HG02678 (cell line): ENCODE data around the gene CALU.

Experiments
- ATAC-seq: cut with Tn5 transposase; IDR thresholded peaks from one replicate; pipeline ENCODE4 v1.9.1; 2021; ENCODE audit warnings: mild to moderate bottlenecking, moderate library complexity; ENCODE audit not compliant: unreplicated experiment

Gene CALU

DNA sequence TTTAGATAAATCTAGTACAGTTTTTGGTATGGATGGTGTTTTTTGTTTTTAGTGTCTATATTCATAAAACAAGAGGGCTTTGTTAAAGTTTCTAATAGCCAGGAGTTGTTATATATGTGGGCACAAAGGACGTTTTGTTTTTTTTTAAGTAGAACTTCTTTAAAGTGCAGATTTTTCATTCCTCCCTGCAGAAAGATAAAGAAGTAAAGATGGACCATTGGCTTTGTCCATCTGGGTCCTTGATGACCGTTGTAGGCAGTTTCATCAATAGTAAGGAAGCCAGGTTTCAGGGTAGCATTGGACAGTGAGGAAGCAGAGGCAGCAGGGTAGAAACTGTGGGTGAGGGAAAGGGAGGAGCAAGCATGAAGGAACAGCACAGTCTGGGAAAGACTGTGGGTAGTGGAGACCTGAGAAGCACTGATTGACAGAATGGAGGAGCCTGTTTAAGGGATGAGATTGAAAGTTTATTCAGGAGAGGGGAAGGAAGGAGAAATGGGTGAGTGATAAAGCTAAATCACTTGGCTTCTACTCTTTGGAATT is 5.3 kb downstream of the CALU start:
- no peak for ATAC-seq

DNA sequence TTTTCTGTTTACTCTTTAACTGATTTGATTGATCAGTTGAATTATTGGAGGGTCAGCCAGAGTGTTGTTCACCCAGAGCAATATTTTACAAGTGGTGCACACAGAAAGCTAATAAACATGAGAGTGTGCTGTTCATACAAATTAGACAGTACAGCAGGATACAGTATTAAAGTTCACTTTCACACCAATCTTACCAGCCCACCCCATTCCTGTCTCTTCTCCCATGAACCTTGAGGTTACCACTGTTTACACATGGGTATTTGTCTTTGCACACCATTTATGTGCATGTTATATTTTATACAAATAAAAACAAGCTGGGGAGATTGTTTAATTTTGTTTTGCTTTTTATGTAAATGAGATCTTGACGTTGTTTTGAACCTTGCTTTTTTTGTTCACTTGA is 6.5 kb downstream of the CALU start:
- ATAC-seq: no peak

GRCh38 chr7:128747327-128748079 is 8.3 kb downstream of the CALU start:
- no peak for ATAC-seq

DNA sequence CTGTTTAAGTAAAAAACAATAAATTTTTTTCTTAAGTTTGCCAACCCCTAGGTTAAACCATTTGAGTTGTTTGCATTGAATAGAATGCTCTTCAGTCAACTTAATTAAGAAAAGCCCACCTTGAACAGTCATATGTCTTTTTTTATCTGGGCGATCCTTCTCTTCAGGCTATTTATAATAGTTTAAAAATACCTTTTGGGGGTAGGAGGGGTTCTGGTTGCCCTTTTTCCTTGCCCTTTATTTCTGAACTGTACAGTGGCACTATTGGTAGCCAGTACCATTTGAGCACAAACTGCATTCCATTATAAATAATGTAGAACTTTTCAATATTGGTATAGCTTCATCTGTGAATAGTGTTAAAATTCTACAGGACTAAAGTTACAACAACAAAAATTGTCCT is 13.1 kb downstream of the CALU start:
- ATAC-seq: no peak

DNA sequence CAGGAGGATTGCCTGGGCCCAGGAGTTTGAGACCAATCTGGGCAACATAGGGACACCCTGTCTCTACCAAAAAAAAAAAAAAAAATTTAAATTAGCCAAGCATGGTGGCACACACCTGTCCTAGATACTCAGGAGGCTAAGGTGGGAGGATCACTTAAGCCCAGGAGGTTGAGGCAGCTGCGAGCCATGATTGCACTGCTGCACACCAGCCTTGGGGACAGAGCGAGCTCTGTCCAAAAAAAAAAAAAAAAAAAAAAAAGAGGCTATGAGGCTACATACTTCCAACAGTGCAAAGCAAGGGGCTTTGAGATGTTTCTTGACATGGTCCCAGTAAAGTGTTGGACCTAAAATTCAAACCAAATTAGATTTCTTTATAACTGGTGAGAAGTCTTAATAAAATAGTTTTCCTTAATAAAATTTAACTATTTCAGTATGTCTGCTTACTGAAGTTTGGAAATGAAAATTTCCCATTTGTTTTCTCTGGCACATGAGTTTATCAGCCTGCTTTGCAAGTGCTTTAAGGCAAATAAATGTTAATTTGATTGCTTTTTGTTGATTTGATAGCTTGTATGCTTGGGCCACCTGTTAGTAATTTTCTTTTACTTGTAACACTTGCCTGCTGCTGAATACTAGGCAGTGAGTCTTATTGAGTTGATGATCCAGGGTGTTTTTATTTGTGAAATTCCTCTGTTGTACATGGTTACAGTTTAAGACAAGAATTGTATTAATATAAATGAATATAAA is 16.1 kb downstream of the CALU start:
- ATAC-seq: no peak

- no peak for ATAC-seq
These were observed 16.8 kb downstream of the CALU start for GRCh38 chr7:128755819-128756476.

DNA sequence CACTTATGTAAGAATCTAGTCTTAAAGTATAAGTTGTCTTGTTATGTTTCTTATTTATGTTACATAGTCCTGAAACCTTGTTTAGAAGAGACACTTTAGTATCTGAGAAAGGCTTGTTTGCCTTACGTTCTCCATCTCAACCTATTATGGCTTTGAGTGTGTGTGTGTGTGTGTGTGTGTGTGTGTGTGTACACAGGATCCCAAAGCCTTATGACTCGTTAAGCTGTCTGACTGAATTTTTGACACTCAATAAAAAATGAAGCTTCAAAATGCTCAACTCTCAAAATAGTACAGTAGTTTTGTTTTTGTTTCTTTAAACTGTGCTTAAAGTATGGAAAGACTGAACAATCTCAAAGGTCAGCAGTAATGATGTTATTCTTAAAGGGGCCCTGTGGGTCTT is 18.0 kb downstream of the CALU start:
- no peak for ATAC-seq

GRCh38 chr7:128758553-128758952 is 19.4 kb downstream of the CALU start:
- ATAC-seq: no peak

DNA sequence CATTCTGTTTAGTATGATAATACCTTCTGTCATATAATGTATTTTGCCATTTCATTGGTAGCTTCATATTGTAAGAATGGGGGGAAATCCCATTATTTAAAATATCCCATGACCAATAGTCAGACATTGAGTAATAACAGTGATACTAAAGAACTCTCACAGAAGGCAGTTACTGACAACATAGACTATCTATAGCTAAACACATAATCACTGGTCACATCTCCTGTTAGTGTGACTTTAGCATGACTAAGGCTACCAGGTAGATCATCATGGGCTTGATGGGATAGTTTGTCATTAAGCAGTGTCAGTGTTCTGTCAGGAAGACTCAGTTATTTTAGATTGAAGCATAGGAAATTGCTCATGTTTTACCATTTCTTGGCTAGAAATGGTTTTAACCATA is 20.1 kb downstream of the CALU start:
- no peak for ATAC-seq

DNA sequence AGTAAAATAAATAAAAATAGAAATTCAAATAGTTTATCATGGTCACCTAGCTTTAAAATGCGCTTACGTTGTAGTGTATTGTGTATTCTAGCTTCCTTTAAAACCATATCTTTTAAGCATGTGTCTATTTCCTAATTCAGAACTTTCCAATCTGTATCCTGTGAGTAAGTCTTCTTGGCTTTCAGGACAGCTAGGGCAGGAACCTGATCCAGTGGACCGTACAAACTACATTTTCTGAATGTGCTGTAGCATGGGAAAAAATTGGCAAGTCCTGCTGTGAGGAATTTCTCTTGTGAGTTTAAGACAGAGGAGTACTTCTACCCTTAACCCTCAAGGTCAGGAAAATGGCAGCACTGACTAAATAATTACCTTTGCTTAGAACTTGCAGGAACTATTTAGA is 24.4 kb downstream of the CALU start:
- no peak for ATAC-seq

DNA sequence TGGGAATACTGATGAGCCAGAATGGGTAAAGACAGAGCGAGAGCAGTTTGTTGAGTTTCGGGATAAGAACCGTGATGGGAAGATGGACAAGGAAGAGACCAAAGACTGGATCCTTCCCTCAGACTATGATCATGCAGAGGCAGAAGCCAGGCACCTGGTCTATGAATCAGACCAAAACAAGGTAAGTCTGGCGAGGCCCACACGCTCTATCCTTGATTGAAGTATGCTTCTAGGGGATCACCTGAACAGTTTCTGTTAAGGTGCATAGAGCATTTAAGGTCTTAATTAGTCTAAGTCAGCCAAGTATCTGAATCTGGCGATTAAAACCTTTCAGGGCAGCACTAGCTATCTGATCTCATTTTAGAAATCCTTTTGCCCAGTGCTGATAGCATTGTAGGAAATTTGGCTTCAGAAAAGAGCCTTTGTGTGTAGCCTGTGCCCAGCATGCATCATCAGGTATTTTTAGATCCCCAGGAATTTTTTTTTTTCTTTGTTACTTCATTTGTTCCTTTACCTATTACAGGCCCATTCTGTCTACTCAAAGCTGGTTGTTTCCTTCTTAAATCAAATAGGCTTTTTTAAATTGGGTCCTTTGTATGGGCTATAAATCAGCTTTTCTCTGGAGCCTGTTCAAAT is 28.4 kb downstream of the CALU start:
- no peak for ATAC-seq

GRCh38 chr7:128770233-128770632 is 31.1 kb downstream of the CALU start:
- ATAC-seq: no peak

DNA sequence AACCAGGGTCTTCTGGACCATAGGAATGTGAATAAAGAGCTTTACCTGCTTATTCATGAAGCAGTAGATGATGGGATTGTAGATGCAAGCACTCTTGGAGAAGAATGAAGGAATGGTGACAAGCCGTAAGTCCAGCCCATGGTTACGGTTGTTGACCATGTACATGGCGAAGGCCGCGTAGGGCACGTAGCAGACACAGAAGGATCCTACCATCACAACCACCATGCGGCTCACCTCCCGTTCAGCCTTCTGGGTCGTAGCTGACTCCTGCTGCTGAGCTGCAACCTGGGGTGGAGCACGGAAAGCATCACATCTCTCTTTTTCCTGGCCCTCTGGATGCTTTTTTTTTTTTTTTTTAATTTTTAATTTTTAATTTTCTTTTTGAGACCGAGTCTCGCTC is 34.4 kb downstream of the CALU start:
- ATAC-seq: no peak

DNA sequence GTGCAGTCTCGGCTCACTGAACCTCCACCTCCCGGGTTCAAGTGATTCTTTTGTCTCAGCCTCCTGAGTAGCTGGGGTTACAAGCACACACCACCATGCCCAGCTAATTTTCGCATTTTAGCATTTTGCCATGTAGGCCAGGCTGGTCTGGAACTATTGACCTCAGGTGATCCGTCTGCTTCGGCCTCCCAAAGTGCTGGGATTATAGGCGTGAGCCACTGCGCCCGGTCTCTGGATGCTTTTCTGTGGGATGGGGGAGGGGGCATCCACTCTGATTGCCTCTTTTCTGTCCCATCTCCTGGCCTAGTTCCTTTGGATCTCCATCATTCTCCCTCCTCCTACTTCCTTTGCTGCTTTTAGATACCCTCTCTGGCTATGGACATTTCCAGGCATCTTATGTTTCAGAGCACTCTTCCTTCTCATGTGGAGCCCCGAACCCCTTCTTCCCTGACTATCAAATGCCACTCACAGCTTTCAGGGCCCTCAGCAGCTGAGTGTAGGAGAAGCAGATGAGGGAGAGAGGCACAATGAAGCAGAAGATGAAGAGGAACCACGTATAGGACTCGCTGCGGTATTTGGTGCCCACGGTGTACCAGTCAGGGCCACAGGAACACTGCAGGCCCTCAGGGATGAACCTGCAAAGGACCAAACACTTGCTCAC is 35.0 kb downstream of the CALU start:
- no peak for ATAC-seq

DNA sequence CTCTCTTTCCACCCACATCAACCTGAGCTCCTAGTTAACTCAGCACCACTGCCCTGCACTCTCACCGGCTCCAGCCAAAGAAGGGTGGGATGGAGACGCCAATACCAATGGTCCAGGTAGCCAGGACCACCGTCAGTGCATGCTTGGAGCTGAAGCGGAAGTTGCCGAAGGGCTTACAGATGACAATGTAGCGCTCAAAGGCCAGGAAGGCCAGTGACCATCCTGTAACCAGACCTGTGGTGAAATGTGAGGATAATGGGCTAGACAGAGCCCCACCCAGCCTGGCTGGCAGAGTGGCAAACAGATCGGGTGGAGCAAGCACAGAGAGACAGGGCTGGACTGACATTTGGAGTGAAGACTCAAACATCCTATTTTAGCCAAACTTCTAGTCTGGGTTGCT is 35.8 kb downstream of the CALU start:
- ATAC-seq: no peak

- ATAC-seq: no peak
These were observed 36.8 kb downstream of the CALU start, which contains the start of gene OPN1SW for GRCh38 chr7:128775744-128776474. OPN1SW (minus strand) TSS chr7:128775794; CDS start chr7:128775781, 13 bp downstream.

DNA sequence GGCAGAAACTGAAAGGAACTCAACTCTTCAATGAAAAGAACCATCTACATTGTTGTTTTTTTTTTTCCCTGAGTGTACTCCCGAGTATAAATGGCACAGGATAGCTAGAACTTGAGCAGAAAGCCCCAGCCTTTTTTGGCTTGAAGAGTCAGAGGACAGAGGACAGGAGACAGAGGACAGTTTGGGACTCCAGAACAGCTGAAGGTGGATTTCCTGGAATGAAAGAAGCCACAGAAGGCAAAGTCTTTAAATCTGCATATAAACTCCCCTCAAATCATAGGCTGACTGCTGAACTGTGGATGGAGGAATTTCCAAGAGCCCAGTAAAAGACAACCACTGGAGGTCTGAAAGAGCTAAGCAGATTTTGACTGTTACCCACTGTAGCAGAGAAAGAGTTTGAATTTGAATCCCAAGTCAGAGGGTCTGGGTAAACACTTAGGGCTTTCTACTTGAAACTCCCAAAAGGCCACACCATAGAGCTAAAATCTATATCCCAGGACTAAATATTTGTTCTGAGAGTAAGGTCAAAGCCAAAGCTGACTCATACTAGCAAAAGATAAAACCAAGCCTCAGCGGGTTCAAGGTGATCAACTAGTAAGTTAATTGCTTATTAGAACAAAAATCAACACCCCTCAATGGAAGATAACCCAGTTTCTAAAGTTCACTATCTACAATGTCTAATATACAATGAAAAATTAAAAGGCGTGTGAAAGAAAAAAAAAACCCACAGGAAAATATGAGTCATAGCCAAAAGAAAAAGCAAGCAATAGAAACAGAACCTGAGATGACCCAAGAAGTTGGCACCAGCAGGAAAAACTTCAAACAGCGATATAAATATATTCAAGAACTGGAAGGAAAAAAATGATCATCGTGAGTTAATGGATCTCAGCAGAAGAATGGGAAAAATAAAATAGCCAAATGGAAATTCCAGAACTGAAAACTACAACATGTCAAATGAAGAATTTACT is 38.3 kb downstream of the CALU start:
- ATAC-seq: no peak

GRCh38 chr7:128778946-128779345 is 39.8 kb downstream of the CALU start:
- ATAC-seq: no peak

DNA sequence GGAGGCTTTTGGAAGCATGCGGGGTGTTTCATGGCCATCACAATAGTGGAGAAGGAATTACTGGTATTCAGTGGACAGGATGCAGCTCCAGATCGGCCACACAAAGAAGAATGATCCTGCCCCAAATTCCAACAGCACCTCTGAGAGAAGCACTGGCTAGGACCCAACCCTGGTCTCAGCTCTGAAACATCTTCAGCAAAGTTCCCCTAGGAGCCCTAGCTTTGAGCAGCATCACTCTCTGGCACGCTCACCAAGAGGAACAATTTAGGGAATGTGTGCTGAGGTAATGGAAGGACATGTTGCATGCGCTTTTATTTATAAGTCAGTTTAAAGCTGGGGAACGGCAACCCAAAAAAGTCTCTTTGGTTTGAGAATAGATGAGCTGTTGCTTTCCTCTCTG is 42.0 kb downstream of the CALU start:
- ATAC-seq: no peak
